ENCODE results near the gene ABTB1. TPM values are rescaled to one million over a fixed set of nuclear protein-coding genes. Genes with fewer than 3 reads are reported as not detected.

The ABTB1 gene
- total RNA-seq, 2 experiments from 2014 or later = 63.4 to 65.5 TPM

GRCh38 chr3:127711896-127712295 is 39.1 kb downstream of the ABTB1 start:
- peaks cover 4% of the 10 kb centered on the region for H3K27me3 Mint-ChIP-seq
- no peak for ATAC-seq (ENCODE audit: low read depth)
- POLR2A ChIA-PET = no interaction called here

DNA sequence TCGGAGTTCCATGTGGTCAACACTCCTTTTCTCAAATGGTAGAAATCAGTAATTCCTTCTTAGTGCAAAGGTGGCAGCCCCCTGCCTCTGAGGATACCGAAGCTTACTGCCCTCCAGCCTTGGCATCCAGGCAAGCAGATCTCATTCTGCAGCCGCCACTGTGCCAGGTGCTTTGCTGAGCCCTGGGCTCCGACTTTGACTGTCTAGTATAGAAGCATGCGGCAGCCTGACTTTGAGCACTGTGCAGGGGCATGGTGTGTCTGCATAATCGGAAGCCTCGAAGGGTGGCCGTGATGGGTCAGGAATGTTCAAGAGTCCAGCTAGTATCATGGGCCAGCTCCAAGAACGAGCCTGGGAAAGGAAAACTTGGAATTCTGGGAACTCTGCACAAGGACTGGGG is 39.7 kb downstream of the ABTB1 start:
- Mint-ChIP-seq H3K9me3 (no peaks in the 10 kb centered on the region), H3K4me1 (no peaks in the 10 kb centered on the region), H3K36me3 (no peaks in the 10 kb centered on the region), H3K27me3 (peaks cover 4% of the 10 kb centered on the region), H3K27ac (no peak overlapping the region), H3K4me3 (no peak overlapping the region)
- POLR2A ChIA-PET = no interaction called here
- ATAC-seq (ENCODE audit: low read depth) = no peak
- no peak for DNase-seq

More at GRCh38 chr3:127711896-127712295, 39.1 kb downstream of the ABTB1 start:
- H3K36me3 Mint-ChIP-seq = no peaks in the 10 kb centered on the region
- no peaks in the 10 kb centered on the region for H3K9me3 Mint-ChIP-seq
- no peak overlapping the region for H3K27ac Mint-ChIP-seq
- H3K4me1 Mint-ChIP-seq = no peaks in the 10 kb centered on the region
- peak; percentile 5 for DNase-seq
- H3K4me3 Mint-ChIP-seq = no peak overlapping the region

DNA sequence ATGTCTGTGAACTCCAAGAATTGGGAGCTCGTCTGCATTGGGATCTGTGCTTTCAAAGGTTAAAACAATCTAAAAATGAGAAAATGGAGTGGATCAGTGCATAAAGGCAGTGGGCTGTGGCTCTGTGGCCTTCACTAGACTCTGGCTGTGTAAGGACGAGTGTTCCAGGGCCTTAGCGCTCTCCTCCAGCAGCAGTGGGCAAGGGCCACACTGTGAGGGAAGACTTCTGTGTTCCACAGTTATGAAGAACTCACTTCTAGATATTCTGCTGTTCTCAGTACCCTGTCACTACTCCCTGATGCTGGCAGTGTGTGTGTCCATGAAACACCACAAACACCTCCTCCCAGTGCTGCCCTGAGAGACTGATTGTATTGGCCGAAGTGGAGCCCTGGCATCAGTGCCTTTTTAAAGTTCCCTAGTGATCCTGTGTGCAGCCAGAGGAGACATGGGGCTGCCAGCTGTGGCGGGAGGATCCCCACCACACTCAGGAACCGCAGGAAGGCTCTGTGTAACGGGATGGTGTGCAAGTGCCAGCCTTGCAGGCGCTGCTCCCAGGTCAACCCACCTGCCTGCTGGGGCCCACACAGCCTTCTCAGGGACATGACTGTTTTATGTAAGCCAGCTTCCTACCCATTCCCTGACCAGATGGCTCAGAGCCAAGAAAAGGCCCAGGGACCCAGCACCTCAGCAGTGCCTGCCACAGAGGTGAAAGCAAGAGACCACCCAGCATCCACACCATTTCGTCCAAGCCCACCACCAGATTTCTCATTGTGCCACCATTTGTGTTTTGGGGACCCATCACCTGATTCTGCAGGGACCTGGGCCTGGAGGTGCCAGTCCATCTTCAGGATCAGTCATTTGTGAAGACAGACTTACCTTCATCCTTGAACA is 40.4 kb downstream of the ABTB1 start:
- Mint-ChIP-seq H3K4me1 (no peaks in the 10 kb centered on the region), H3K9me3 (no peaks in the 10 kb centered on the region), H3K27ac (no peak overlapping the region), H3K27me3 (peaks cover 4% of the 10 kb centered on the region), H3K36me3 (no peaks in the 10 kb centered on the region), H3K4me3 (no peak overlapping the region)
- ATAC-seq (ENCODE audit: low read depth) (no peak), DNase-seq (no peak)
- POLR2A ChIA-PET = no interaction called here

- no peak for DNase-seq
- no peaks in the 10 kb centered on the region for H3K9me3 Mint-ChIP-seq
- H3K4me3 Mint-ChIP-seq = no peak overlapping the region
- no peaks in the 10 kb centered on the region for H3K36me3 Mint-ChIP-seq
- no peak for ATAC-seq (ENCODE audit: low read depth)
- POLR2A ChIA-PET = no interaction called here
- no peaks in the 10 kb centered on the region for H3K4me1 Mint-ChIP-seq
- H3K27me3 Mint-ChIP-seq = peaks cover 4% of the 10 kb centered on the region
- H3K27ac Mint-ChIP-seq = no peak overlapping the region
Measured at GRCh38 chr3:127714125-127714571, 41.4 kb downstream of the ABTB1 start.

DNA sequence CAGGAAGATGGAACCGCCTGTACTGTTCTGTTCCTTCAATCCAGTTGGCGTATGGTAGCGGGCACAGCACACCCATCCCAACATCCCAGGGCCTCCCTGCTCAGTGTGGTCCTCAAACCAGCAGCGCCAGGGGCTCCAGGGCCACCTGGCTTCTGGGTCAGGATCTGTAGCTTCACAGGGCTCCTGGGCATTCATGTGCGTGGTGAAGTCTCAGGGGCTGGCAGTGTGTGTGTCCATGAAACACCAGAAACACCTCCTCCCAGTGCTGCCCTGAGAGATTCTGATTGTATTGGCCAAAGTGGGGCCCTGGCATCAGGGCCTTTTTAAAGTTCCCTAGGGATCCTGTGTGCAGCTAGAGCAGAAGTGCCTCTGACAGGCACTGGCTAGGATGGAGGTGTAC is 42.1 kb downstream of the ABTB1 start:
- H3K27ac Mint-ChIP-seq = no peak overlapping the region
- no peaks in the 10 kb centered on the region for H3K36me3 Mint-ChIP-seq
- POLR2A ChIA-PET = no interaction called here
- H3K9me3 Mint-ChIP-seq = no peaks in the 10 kb centered on the region
- H3K4me1 Mint-ChIP-seq = no peaks in the 10 kb centered on the region
- no peak overlapping the region for H3K4me3 Mint-ChIP-seq
- H3K27me3 Mint-ChIP-seq = peaks cover 4% of the 10 kb centered on the region
- ATAC-seq (ENCODE audit: low read depth) = no peak
- no peak for DNase-seq

DNA sequence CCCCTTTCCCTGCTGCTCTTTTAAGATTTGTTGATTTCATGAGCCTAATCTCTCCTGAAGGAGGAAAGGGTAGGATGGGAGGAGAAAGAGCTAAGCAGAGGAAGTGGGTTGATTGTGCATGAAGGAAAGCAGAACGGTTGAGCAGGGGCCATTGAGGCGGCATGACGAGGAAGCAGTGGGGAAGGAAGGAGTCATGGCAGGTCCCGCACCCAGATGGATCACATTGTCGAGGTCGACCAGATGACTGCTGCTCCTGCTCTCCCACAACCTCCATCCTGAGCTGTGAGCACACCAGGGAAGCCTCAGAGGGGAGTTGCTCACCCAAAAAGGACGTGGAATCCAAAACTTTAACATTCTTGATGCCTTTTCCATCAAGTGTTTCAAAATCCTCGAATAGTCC is 42.8 kb downstream of the ABTB1 start:
- no peaks in the 10 kb centered on the region for H3K9me3 Mint-ChIP-seq
- no peaks in the 10 kb centered on the region for H3K4me1 Mint-ChIP-seq
- H3K4me3 Mint-ChIP-seq = no peak overlapping the region
- no peak for ATAC-seq (ENCODE audit: low read depth)
- no peaks in the 10 kb centered on the region for H3K36me3 Mint-ChIP-seq
- no peak for DNase-seq
- POLR2A ChIA-PET = no interaction called here
- H3K27me3 Mint-ChIP-seq = peaks cover 4% of the 10 kb centered on the region
- H3K27ac Mint-ChIP-seq = no peak overlapping the region

- DNase-seq = no peak
- ATAC-seq (ENCODE audit: low read depth) = no peak
- Mint-ChIP-seq H3K4me3 (no peak overlapping the region), H3K9me3 (no peaks in the 10 kb centered on the region), H3K4me1 (no peaks in the 10 kb centered on the region), H3K27me3 (peaks cover 4% of the 10 kb centered on the region), H3K27ac (no peak overlapping the region), H3K36me3 (no peaks in the 10 kb centered on the region)
- POLR2A ChIA-PET = interaction anchor here (0.6 kb wide), 1 partner anchor 21 kb away, joined by 6 read pairs; no protein-coding TSS in a partner anchor
Measured at GRCh38 chr3:127716384-127716783, 43.6 kb downstream of the ABTB1 start.

GRCh38 chr3:127717357-127718244 is 44.8 kb downstream of the ABTB1 start:
- peak; percentile 14 for DNase-seq
- peaks cover 4% of the 10 kb centered on the region for H3K27me3 Mint-ChIP-seq
- POLR2A ChIA-PET = no interaction called here
- no peak for ATAC-seq (ENCODE audit: low read depth)
- no peaks in the 10 kb centered on the region for H3K9me3 Mint-ChIP-seq
- H3K4me3 Mint-ChIP-seq = no peak overlapping the region
- H3K4me1 Mint-ChIP-seq = no peaks in the 10 kb centered on the region
- no peak overlapping the region for H3K27ac Mint-ChIP-seq
- no peaks in the 10 kb centered on the region for H3K36me3 Mint-ChIP-seq

GRCh38 chr3:127718245-127718915 is 45.6 kb downstream of the ABTB1 start:
- no peaks in the 10 kb centered on the region for H3K36me3 Mint-ChIP-seq
- no peaks in the 10 kb centered on the region for H3K9me3 Mint-ChIP-seq
- no peak overlapping the region for H3K4me3 Mint-ChIP-seq
- peaks cover 4% of the 10 kb centered on the region for H3K27me3 Mint-ChIP-seq
- H3K27ac Mint-ChIP-seq = no peak overlapping the region
- no peaks in the 10 kb centered on the region for H3K4me1 Mint-ChIP-seq
- ATAC-seq (ENCODE audit: low read depth) = no peak
- peak; percentile 2 for DNase-seq
- POLR2A ChIA-PET = no interaction called here

GRCh38 chr3:127718916-127719290 is 46.2 kb downstream of the ABTB1 start:
- DNase-seq (no peak), ATAC-seq (ENCODE audit: low read depth) (no peak)
- Mint-ChIP-seq H3K9me3 (no peaks in the 10 kb centered on the region), H3K27me3 (peaks cover 4% of the 10 kb centered on the region), H3K27ac (no peak overlapping the region), H3K36me3 (no peaks in the 10 kb centered on the region), H3K4me3 (no peak overlapping the region), H3K4me1 (no peaks in the 10 kb centered on the region)
- POLR2A ChIA-PET = no interaction called here

DNA sequence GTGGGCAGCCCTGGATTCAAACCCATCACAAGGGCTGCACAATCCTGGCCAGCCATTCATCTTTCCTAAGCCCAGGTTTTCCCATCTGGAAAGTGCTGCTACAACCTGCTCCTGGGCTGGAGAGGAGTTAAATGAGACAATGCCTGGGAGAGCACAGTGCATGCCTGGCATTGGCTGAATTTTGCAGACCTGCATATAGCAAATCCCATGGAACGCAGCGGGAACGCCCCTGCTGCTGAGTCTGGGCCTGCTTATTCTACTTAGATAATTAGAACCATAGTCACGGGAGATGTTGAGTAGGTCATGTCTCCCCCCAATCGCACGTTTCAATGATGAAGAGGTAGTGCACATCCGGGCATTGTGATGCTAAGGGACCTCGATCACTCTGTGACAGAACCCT is 46.6 kb downstream of the ABTB1 start:
- POLR2A ChIA-PET = no interaction called here
- ATAC-seq (ENCODE audit: low read depth) (no peak), DNase-seq (no peak)
- H3K4me1 Mint-ChIP-seq = no peaks in the 10 kb centered on the region
- H3K36me3 Mint-ChIP-seq = no peaks in the 10 kb centered on the region
- H3K9me3 Mint-ChIP-seq = no peaks in the 10 kb centered on the region
- no peak overlapping the region for H3K4me3 Mint-ChIP-seq
- H3K27me3 Mint-ChIP-seq = peaks cover 7% of the 10 kb centered on the region
- no peak overlapping the region for H3K27ac Mint-ChIP-seq

GRCh38 chr3:127720161-127720823 is 47.5 kb downstream of the ABTB1 start:
- DNase-seq (no peak), ATAC-seq (ENCODE audit: low read depth) (no peak)
- H3K36me3 Mint-ChIP-seq = no peaks in the 10 kb centered on the region
- H3K27me3 Mint-ChIP-seq = peaks cover 4% of the 10 kb centered on the region
- no peak overlapping the region for H3K4me3 Mint-ChIP-seq
- H3K4me1 Mint-ChIP-seq = no peaks in the 10 kb centered on the region
- POLR2A ChIA-PET = no interaction called here
- no peaks in the 10 kb centered on the region for H3K9me3 Mint-ChIP-seq
- no peak overlapping the region for H3K27ac Mint-ChIP-seq
